ENCODE measurements around the gene ZNF483.

Gene ZNF483

GRCh38 chr9:111586378-111586777 lies 61.4 kb downstream of the ZNF483 start:
- TF ChIP-seq, protein P1, sequence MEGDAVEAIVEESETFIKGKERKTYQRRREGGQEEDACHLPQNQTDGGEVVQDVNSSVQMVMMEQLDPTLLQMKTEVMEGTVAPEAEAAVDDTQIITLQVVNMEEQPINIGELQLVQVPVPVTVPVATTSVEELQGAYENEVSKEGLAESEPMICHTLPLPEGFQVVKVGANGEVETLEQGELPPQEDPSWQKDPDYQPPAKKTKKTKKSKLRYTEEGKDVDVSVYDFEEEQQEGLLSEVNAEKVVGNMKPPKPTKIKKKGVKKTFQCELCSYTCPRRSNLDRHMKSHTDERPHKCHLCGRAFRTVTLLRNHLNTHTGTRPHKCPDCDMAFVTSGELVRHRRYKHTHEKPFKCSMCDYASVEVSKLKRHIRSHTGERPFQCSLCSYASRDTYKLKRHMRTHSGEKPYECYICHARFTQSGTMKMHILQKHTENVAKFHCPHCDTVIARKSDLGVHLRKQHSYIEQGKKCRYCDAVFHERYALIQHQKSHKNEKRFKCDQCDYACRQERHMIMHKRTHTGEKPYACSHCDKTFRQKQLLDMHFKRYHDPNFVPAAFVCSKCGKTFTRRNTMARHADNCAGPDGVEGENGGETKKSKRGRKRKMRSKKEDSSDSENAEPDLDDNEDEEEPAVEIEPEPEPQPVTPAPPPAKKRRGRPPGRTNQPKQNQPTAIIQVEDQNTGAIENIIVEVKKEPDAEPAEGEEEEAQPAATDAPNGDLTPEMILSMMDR (IDR thresholded peaks at IDR 0.05; ENCODE audit: low read depth, low read length): no peak
- H3K4me3 ChIP-seq (ENCODE audit: low read depth, low read length): no peak overlapping the region

DNA sequence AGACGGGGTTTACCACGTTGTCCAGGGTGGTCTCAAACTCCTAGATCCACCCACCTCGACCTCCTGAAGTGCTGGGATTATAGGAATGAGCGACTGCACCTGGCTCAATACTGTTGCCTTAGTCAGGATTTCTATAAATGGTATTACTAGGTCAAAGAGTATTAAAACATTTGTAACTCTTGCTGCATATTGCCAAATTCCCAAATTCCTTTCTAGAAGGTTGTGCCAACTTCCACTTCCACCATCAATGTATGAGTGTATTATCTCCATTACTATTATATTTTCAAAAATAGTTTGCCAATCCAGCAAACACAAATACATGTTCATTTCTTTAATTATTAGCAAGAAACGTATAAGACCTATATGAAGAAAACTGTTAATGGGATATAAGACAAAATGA lies 63.9 kb downstream of the ZNF483 start:
- H3K4me3 ChIP-seq (ENCODE audit: low read depth, low read length): no peak overlapping the region
- TF ChIP-seq, protein P1 (IDR thresholded peaks at IDR 0.05; ENCODE audit: low read depth, low read length): no peak

GRCh38 chr9:111597852-111598732 lies 73.1 kb downstream of the ZNF483 start:
- TF ChIP-seq, protein P1 (IDR thresholded peaks at IDR 0.05; ENCODE audit: low read depth, low read length): peak; percentile 52

GRCh38 chr9:111598733-111599091 lies 73.7 kb downstream of the ZNF483 start:
- TF ChIP-seq, protein P1 (IDR thresholded peaks at IDR 0.05; ENCODE audit: low read depth, low read length): no peak
- peak overlapping the region; percentile 80 for H3K4me3 ChIP-seq (ENCODE audit: low read depth, low read length)

More at GRCh38 chr9:111597852-111598732, 73.1 kb downstream of the ZNF483 start:
- peak overlapping the region; percentile 80 for H3K4me3 ChIP-seq (ENCODE audit: low read depth, low read length)

DNA sequence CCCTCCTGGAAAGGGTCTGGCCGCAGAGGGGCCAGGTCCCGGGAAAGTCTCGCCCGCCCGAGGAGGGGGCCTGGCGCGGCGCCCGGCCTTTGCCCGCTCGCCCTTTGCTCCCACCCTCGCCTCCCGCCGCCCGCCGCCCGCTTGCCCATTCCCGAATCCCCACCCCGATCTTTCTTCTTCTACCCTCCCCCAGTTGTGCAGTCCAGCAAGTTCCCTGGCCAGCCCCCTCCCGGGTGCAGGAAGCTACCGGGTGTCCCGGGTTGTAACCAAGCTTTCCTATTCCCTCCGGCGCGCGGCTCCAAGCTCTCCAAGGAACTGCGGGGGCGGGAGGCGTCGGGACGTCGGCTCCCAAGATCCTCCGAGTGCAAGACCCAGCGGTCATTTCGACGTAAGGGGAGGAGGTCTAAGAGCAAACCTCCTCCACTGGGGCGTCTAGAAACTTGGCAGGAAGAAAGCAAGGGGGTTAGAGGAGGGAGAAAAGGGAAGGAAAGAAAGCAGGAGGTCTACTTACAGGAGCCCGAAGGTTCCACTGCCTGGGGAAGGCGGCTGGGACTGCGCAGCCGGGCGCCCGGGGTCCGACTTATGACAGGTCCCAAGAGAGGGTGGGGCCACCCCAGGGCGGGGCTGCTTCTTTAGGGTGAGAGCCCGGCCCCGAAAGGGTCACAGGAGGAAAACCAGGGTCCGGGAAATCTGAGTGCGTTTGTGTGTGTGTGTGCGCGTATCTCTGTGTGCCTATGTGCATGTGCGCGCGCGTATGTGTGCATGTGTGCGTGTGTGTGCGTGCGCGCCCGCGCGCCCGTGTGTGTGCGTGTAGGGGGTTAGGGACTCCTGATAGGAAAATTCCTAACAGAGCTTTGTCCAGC lies 74.3 kb downstream of the ZNF483 start, which contains the start of gene PTGR1:
Gene PTGR1 (minus strand): TSS at position 556 of the 863 bp plus-strand sequence. CDS start 2,225 bp downstream, outside the sequence.
- TF ChIP-seq, protein P1 (IDR thresholded peaks at IDR 0.05; ENCODE audit: low read depth, low read length): no peak
- H3K4me3 ChIP-seq (ENCODE audit: low read depth, low read length): peak within 1 kb of the TSS; percentile 80

DNA sequence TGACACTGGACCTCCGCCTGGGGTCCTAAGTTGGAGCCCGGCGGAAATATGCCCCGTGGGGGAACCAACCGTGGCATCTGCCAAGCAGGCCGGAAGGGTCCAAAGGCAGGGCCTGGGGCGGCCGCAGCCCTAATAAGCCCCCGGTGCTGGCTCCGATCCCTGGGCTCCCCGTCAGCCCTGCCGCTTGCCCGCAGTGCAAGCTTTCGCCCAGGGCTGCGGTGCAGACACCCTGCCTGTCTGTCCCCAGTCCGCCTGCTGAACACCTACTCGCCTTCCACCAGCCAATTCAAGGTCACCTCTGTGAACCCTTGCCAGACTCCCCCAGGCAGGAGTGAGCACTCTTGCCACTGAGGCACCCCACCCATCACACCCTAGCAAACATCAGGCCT lies 75.0 kb downstream of the ZNF483 start:
- TF ChIP-seq, protein P1 (IDR thresholded peaks at IDR 0.05; ENCODE audit: low read depth, low read length): no peak
- peak overlapping the region; percentile 80 for H3K4me3 ChIP-seq (ENCODE audit: low read depth, low read length)

Data from WI38 (cell line).